Right hindlimb (tissue), 1 donor: ENCODE measurements around the gene KRT85.
"Not testable (repeated sequence)": the region's sequence is repeated elsewhere in the genome, so short reads cannot be mapped to it uniquely, and the experiment has no call there.

Source experiments
- DNase-seq: peaks from one replicate; pipeline ENCODE4 v3.0.0-alpha.2; 2018

Gene KRT85

DNA sequence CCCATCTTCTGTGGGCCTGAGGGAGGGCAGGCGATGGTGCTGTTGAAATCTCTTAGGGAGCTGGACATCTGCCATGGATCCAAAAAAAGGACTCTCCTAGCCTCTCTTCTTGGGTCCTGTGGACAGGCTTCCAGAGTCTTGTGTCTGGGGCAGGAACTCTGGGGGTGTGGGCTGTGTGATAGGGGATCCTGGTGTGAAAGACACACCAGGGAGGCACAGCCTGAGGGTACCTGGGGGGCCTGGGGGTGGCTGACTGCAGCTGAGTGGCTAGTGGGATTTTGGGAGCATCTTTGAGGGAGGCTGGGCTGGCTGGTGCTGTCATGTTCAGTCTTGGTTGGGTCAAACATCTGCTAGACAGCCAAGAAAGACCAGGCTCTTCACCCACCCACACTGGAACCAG lies 44.3 kb downstream of the KRT85 start:
- no peak for DNase-seq

DNA sequence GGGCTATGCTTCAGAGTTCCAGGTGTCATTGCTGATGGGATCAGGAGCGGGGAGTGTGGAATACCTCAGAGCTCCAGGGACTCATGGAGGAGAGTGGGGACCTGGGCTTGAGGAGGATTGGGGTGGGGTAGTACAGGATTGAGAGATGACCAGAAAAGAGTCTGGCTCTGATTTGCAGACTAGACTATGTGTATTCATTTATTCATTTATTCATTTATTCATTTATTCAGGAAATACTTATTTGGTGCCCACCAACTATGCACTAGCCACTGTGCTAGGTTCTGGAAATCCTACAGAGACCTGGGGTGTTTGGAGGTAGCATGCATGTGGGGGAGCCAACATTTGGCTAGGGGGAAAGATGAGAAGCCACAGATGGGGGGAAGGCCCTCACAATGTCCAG lies 45.2 kb downstream of the KRT85 start:
- DNase-seq = peak; percentile 3

DNA sequence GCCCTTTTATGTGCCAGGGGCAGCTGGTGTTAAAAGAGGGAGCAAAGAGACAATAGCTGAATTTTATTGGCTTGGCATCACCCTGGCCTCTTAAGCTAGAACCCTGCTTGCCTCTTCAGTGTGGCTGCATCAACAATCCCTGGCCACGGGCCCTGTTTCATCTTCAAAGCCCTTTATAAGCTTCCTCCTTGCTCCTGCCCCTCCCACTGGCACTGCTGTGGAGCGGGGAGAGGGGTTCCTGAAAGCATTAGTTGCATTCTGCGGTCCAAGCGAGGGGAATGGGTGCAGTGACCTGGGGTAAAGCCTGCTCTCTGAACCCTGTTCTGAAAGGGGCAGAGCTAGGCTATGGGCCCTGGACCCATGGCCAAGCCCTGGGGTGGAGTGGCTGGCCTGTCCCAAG lies 45.9 kb downstream of the KRT85 start:
- peak; percentile 10 for DNase-seq

DNA sequence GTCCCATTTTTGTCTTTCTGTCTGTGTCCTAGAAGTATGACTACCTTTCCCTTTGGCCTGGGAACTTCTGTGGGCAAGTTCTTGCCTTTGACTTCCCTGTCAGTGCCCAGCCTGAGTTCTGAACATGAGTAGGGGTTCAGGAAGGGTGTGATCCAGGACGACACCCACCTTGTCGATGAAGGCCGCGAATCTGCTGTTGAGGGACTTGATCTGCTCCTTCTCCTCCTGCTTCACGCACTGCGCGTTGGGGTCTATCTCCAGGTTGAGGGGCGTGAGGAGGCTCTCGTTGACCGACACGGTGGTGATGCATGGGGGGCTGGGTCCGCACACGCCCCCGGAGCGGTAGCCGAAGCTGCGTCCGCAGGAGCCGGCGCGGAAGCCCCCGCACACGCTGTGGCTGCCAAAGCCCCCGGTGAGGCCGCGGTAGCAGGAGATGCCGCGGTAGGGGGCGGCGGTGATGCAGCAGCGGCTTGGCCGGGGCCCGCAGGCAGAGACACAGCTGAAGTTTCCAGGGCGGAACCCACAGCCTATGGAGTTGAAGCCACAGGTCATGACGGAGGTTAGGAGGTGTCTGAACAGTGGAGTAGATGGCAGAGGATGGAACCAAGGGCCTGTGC lies 46.4 kb downstream of the KRT85 start, which contains the start of gene KRT83:
Gene KRT83, minus strand, starts transcription at position 615 of the 617 bp plus-strand sequence. Its CDS starts 63 bp downstream, at position 552.
- peak; percentile 12 for DNase-seq

DNA sequence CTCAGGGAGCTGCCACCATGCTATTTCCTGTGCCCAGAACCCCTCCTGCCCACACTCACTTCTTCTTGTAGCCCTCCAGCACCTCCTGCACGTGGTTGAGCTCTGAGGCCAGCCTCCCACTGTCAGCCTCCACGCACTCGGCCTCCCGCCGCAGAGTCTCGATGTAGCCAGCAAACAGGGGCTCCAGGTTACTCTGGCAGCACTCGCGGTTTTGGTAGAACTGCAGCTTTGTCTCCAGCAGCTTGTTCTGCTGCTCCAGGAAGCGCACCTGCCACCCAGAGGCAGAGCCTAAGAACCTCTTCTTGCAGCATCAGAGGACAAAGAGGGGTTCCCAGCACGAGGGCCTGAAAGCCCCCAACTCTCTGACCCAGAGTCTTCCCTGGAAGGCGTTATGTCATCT lies 48.2 kb downstream of the KRT85 start:
- DNase-seq = no peak

DNA sequence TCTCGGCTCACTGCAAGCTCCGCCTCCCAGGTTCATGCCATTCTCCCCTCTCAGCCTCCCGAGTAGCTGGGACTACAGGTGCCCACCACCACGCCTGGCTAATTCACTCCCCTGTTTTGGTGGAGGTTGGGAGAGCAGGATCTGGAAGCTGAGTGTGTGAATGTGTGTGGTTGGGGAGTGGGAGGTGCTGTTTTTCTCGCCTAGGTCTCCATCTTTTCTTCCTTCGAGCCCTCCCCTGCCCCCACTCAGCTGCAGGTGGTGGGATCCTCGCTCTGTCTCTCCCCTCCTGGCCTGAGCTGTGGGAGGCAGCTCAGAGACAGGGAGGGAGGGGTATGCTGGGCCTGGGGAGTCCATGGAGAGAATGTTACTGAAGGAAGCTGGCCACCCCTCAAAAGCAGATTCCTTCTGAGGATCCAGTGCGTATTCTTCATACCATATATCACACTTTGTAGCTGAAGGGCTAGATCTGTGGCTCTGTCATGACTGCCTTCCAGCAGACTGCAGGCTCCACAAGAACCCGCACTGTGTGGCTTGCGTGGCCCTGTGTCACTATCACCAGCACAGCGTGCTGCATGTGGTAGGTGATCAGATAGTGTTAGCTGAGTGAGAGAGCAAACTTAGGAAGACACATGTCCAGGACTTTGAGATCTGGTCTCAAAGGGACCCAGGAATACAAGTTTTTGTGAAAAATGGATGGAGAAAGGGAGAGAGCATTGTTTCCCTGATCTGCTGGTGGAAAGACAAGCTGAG lies 48.9 kb downstream of the KRT85 start:
- DNase-seq = no peak

DNA sequence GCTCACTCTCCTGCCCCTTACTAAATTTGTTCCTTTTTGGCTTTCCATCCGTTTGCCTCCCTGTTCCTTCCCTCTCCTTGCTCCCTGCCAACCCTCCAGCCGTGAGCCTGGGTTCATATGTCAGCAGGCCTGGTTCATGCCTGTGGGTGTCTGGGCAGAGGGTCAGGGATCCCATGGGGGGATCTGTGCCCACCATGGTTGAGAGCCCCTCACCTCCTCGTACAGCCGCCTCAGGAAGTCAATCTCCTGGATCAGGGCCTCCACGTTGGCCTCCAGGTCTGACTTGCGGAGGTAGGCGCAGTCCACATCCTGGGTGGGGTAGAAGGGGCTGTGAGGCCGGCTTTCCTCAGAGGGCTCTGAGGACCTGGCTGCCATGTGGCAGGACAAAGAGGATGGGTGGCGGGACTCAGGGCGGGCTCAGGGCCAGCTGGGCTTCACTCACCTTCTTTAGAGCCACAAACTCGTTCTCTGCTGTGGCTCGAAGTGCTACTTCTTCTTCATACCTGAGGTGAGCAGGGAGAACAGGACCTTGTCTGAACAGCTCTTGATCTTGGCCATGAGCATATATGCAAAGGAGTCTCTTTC lies 49.7 kb downstream of the KRT85 start:
- DNase-seq = no peak

DNA sequence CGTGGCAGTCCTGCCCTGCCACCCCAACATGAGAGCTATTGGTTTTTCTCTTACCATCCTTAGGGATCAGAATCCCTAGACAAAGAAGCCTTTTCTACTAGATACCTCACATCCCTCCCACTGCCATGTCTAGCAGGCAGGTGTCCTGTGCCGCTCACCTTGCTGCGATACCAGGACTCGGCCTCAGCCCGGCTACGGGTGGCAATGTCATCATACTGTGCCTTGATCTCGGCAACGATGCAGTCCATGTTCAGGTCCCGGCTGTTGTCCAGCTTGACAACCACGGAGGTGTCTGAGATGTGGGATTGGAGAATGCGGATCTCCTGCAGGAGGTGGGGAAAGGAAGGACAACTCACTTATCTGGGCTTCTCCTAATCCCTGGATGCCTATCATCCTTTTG lies 50.6 kb downstream of the KRT85 start:
- DNase-seq = no peak

DNA sequence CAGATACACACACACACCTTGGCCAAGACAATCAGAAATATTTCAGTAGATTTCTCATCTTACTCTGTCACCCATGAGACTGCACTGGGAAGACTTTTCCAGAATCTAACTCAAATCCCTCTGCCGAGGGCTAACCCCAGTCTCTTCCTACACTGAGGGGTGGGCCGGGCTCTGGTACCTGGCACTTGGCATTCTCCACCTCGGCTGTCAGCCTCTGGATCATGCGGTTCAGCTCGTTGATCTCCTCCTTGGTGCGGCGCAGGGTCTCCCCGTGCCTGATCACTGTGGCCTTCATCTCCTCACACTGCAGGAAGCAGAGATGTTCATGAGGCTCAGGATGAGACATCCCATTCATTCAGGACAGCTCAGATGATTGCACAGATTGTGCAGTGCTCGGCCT lies 51.0 kb downstream of the KRT85 start:
- no peak for DNase-seq

DNA sequence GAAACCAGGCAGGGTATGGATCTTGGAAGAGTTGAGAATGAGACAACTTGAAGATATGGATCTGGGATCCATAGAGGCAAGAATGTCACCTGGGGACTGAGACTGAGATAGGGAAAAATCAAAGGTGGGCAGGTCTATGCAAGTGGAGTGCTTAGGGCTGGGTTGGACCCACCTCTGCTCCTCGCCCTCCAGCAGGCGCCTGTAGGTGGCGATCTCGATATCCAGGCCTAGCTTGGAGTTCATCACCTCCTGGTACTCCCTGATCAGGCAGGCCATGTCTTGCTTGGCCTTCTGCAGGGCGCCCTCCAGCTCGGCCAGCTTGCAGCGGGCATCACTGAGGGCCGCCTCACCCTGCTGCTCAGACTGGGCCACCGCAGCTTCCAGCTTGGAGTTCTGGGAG lies 51.6 kb downstream of the KRT85 start:
- not testable (repeated sequence) for DNase-seq

DNA sequence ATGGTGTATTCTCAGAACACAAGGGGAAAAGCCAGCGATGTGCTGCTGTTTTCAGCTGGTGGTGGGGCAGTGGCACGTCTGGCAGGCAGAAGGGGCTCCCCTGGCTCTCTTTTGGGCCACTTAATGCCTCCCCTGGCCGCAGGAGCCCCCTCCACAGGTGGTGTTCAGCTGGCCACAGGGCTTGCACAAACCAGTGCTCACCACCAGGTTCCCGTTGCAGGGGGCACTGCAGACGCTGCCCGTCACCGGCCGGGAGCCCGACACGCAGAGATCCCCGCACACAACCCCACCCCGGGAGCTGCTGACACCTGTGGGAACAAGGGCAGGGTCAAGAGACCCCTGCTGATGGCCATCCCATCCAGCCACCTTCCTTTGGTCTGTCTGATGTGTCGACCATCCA lies 52.8 kb downstream of the KRT85 start:
- no peak for DNase-seq

DNA sequence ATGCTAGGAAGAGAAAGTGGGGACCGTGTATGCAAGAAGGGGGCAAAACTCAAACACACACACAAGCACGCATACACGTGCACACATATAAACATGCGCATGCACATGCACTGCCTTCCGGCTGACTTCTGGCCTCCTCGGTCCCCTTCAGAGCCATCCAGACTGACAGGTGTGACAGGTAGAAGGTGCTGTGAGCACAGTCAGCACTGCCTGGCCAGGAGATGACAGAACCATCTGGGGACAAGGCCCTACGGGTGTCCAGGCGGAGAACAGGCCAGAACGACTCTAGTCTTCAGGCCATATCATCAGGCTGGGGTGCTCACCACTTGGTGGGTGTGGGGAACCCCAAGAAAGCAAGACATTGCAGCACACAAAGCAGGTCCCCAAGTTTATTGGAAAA lies 53.4 kb downstream of the KRT85 start:
- DNase-seq = no peak

DNA sequence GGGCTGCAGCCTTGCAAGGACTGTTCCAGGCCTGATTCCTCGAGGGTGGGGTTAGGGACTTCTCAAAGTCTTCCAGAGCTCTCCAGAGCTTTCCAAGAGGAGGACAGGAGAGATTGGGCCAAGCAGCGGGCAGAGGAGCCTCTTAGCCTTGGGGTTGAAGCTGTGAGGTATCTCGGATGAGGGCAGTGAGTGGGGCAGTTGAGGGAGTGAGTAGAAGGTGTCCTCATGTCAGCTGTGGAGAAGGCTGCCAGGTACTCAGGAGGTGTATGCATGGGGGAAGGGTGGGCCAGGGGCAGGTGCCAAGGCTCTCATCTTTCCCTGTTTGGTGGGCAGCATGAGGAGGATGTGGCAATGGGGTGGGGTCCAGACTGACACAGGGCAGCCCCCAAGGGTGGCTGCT lies 53.8 kb downstream of the KRT85 start:
- no peak for DNase-seq

DNA sequence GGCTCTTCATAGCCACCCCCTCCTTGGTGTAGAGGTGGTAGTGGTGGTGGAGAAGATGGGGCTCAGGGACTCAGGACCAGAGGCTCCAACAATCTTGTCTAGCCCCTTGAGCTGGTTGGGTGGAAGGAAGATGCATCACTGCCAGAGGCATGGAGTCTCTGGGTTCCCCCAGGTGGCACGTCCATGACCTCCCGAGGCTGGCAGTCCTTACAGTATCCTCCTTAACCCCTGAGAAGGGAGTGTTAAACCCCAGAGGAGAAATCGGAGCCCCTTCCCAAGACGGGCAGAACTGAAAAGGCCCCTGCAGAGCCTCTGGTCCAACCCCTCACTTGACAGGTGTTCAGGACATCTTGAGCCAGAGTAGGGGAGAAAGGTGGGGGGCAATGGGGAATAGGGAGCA lies 55.2 kb downstream of the KRT85 start:
- DNase-seq = no peak

DNA sequence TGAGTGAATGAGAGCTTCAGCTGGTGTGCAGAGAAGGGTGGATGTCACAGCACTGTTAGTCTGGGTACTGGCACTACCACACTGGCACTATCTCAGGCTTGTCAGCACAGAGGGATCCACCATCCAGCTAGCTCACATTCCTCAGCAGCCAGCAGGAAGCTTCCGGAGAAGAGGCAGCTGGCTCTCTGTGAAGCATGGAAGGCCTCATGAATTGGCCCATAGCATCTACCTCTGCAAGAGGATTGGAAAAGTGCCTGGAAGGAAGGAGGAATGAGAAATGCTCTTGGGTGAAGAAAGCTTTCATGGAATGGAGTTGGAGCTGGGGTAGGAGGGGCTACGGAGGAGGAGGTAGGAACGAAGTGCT lies 56.0 kb downstream of the KRT85 start:
- DNase-seq = no peak

DNA sequence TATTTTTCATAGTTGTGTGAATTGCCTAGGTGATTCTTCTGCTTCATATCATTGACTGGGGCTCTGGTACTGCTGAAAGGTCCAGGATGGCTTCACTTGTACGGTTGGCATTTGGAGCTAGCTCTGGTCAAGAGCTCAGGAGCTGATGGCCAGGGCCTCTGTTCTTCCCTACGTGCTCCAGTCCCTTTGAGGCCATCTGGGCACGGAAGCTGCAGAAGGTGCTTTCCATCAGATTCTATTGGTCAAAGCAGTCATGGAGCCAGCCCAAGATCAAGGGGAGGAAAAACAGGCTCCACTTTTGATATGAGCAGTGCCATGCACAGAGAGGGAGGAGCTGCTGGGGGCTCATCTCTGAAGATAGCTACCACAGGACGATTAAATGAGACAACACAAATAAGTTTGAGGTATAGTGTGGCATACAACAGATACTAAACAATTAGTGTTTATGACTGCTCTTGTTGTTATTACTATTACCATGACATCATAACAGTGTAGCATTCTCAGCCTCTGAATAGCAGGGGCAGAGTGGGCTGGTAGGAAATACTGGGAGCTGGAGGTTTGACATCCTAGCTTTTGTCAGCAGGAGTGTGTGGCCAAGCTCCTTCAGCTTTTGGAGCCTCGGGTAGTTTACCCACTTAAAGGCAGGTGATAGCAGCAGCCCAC lies 56.5 kb downstream of the KRT85 start:
- no peak for DNase-seq
